Breast epithelium (tissue), 3 donors: ENCODE data around the gene MAZ.

Experiments used
- CTCF ChIP-seq, 3 donors: fragments of 450-650 bp; IDR thresholded peaks; one replicate each; pipeline ENCODE4 v1.5.1; 2016 to 2017; ENCODE audit warnings: antibody characterized with exemption in 3 of 3, mild to moderate bottlenecking in 3 of 3, moderate library complexity in 3 of 3
- POLR2A ChIP-seq: fragments of 450-650 bp; IDR thresholded peaks from one replicate; pipeline ENCODE4 v1.6.1; 2016; ENCODE audit warnings: antibody characterized with exemption, mild to moderate bottlenecking, moderate library complexity

- TF ChIP-seq CTCF (IDR thresholded peaks at IDR 0.05) (no peak), POLR2A (no peak)
Observed at GRCh38 chr16:29810699-29811169, 4.4 kb downstream of the MAZ start.
